ENCODE results near the gene PRELP.

- no peak for TF ChIP-seq EZH2 (IDR thresholded peaks at IDR 0.05; ENCODE audit: borderline replicate concordance, insufficient read depth, low read depth, low read length, poor library complexity, severe bottlenecking)
- no peak for TF ChIP-seq CTCF (IDR thresholded peaks at IDR 0.05)
Observed at GRCh38 chr1:203537806-203538464, 62.3 kb downstream of the PRELP start.

Data from B cell (primary cell).